Measurements from ENCODE around the gene CADPS. TPM values are rescaled to one million over a fixed set of nuclear protein-coding genes. Genes with fewer than 3 reads are reported as not detected.

CADPS gene
- total and polyA plus RNA-seq, 2 of the 4 experiments (the other 2 are of a cell fraction), result not detected

GRCh38 chr3:62601238-62602070 lies 273.8 kb downstream of the CADPS start:
- no TSS peak for BruUV-seq (replicated peaks)
- H2AK9ac ChIP-seq (replicated peaks; ENCODE audit: low read depth, low read length, poor library complexity), result no peak overlapping the region
- ATAC-seq (ENCODE audit: low read depth) (peak; percentile 38), DNase-seq (peak; percentile 87)
- peak overlapping the region; percentile 60; the same call in 1 of the 2 replicates for H2BK20ac ChIP-seq (ENCODE audit: low read depth, low read length)
- peaks cover 6% of the 10 kb centered on the region; the same call in 1 of the 2 replicates for H3K9me1 ChIP-seq (ENCODE audit: insufficient read depth, low read length)
- no peak overlapping the region for H4K91ac ChIP-seq (ENCODE audit: insufficient read depth, low read depth, low read length)
- no peak overlapping the region; the same call in 1 of the 2 replicates for H4K5ac ChIP-seq (ENCODE audit: low read depth, low read length)
- no peaks in the 10 kb centered on the region for H3K36me3 ChIP-seq (ENCODE audit: control insufficient read depth, insufficient read depth, low read length)
- POLR2A ChIA-PET (ENCODE audit: unreplicated experiment), result no interaction called here
- 0 out of 3 replicates have a peak overlapping the region, but pooled peaks have one; percentile 78 for H2BK15ac ChIP-seq (ENCODE audit: low read depth, low read length)
- peak overlapping the region; percentile 9; the same call in 1 of the 2 replicates for H3K4ac ChIP-seq (ENCODE audit: low read depth, low read length)
- H2BK120ac ChIP-seq (ENCODE audit: low read depth, low read length), result peak overlapping the region; percentile 67
- intact Hi-C loops (cut with micrococcal nuclease) (no loop called here), dilution Hi-C loops (cut with HindIII; ENCODE audit: low sequenced_read_pairs, unreplicated experiment) (no loop called here), in situ Hi-C loops (cut with MboI; ENCODE audit: low sequenced_read_pairs) (loop anchor here (25.0 kb wide), 3 partner anchors 736 to 1386 kb away; partner anchors contain the start of gene C3orf49)
- TF ChIP-seq BHLHE40 (IDR thresholded peaks at IDR 0.05; ENCODE audit: low read depth, low read length) (peak; percentile 77), MXI1 (IDR thresholded peaks at IDR 0.05; ENCODE audit: borderline replicate concordance, low read depth, low read length) (0 out of 2 replicates have a peak, but pooled peaks have one; percentile 45), MAFK (IDR thresholded peaks at IDR 0.05; ENCODE audit: low read depth, low read length) (peak; percentile 89), FOS (IDR thresholded peaks at IDR 0.05; ENCODE audit: low read depth, low read length) (peak; percentile 82), CHD1 (IDR thresholded peaks at IDR 0.05; ENCODE audit: low read depth, low read length) (no peak), SMC3 (IDR thresholded peaks at IDR 0.05; ENCODE audit: low read depth, low read length) (no peak), ELK1 (IDR thresholded peaks at IDR 0.05; ENCODE audit: borderline replicate concordance, low read depth, low read length) (no peak), POLR2A (IDR thresholded peaks at IDR 0.05; ENCODE audit: low read depth, low read length) (no peak)
- TF ChIP-seq, protein P1, sequence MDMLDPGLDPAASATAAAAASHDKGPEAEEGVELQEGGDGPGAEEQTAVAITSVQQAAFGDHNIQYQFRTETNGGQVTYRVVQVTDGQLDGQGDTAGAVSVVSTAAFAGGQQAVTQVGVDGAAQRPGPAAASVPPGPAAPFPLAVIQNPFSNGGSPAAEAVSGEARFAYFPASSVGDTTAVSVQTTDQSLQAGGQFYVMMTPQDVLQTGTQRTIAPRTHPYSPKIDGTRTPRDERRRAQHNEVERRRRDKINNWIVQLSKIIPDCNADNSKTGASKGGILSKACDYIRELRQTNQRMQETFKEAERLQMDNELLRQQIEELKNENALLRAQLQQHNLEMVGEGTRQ (IDR thresholded peaks at IDR 0.05; ENCODE audit: low read depth, low read length), result peak; percentile 88
- H3K79me1 ChIP-seq (ENCODE audit: low read depth in 1 of 2, low read length in 2 of 2), result no peaks in the 10 kb centered on the region
- no peak overlapping the region for H2AK5ac ChIP-seq (ENCODE audit: low read depth, low read length)
- H3K27ac ChIP-seq (ENCODE audit: insufficient read depth, low read length), result no peak overlapping the region
- no peak overlapping the region for H3K9ac ChIP-seq (ENCODE audit: low read depth, low read length)
- CTCF ChIA-PET, result no interaction called here
- peak overlapping the region; percentile 35 for H2BK5ac ChIP-seq (ENCODE audit: low read depth, low read length, poor library complexity, severe bottlenecking)
- WGBS, 2 experiments (ENCODE audit: extremely low coverage in 2 of 2, insufficient read length in 1 of 2), result no CpG with 5 or more reads among the region's 7 CpGs
- H4K20me1 ChIP-seq (ENCODE audit: insufficient read depth, low read length), result no peaks in the 10 kb centered on the region
- H3K4me1 ChIP-seq (ENCODE audit: control insufficient read depth, insufficient read depth, low read length), result peaks cover 12% of the 10 kb centered on the region
- H2AFZ ChIP-seq (replicated peaks; ENCODE audit: low read length, poor library complexity), result no peak overlapping the region
- H3K9me3 ChIP-seq (ENCODE audit: control insufficient read depth, insufficient read depth, low read length), result no peaks in the 10 kb centered on the region
- H4K8ac ChIP-seq (ENCODE audit: low read depth in 2 of 2, low read length in 2 of 2), result peak overlapping the region in 1 of 2 experiments; percentile 70; a peak in 2 of 4 replicates
- H3K56ac ChIP-seq (ENCODE audit: extremely low read depth, insufficient read depth, low read length), result no peak overlapping the region
- peak overlapping the region; percentile 39; the same call in 1 of the 2 replicates for H3K4me2 ChIP-seq (ENCODE audit: low read depth, low read length)
- H3K27me3 ChIP-seq (ENCODE audit: control insufficient read depth, insufficient read depth, low read length), result no peaks in the 10 kb centered on the region
- H3K23ac ChIP-seq (ENCODE audit: low read depth, low read length), result no peak overlapping the region
- no peak overlapping the region for H3K14ac ChIP-seq (replicated peaks; ENCODE audit: low read depth, low read length)
- peak overlapping the region; percentile 28 for H3K18ac ChIP-seq (ENCODE audit: low read depth, low read length)
- H3K4me3 ChIP-seq (ENCODE audit: insufficient read depth, low read depth, low read length), result no peak overlapping the region
